HFFc6 (cell line): ENCODE measurements around the gene EARS2. TPM values are rescaled to one million over a fixed set of nuclear protein-coding genes. Genes with fewer than 3 reads are reported as not detected.
A peak's percentile ranks its signal among the peaks of the same experiment; 100 is the strongest.
"Not testable (repeated sequence)": the region's sequence is repeated elsewhere in the genome, so short reads cannot be mapped to it uniquely, and the experiment has no call there.

ENCODE experiments used
- DNase-seq: peaks from one replicate; pipeline ENCODE4 v3.0.0-alpha.2; 2018
- H3K27ac Mint-ChIP-seq: 2 replicates; pipeline ENCODE4 v1.8.0; 2020; ENCODE audit warnings: mild to moderate bottlenecking, mixed read lengths
- H3K27me3 Mint-ChIP-seq: 2 replicates; pipeline ENCODE4 v1.8.0; 2021; ENCODE audit warnings: mild to moderate bottlenecking, moderate library complexity, mixed read lengths; ENCODE audit not compliant: insufficient read depth
- H3K36me3 Mint-ChIP-seq: 2 replicates; pipeline ENCODE4 v1.8.0; 2021; ENCODE audit warnings: low read depth, mixed read lengths
- H3K4me1 Mint-ChIP-seq: 2 replicates; pipeline ENCODE4 v1.8.0; 2020; ENCODE audit warnings: low read depth, mixed read lengths
- H3K4me3 Mint-ChIP-seq: 2 replicates; pipeline ENCODE4 v1.8.0; 2020; ENCODE audit warnings: mild to moderate bottlenecking, moderate library complexity, mixed read lengths
- H3K9me3 Mint-ChIP-seq: 2 replicates; pipeline ENCODE4 v1.8.0; 2020; ENCODE audit warnings: mild to moderate bottlenecking, mixed read lengths
- total RNA-seq, 6 experiments: library from RNA; stranded (reverse); fragmentation: NEBNext Ultra II Directional; extraction: Animal tissue kit (Norgen Biotek cat#: 25700); gene quantifications; 2 replicates in 1 of 6; 3 replicates in 5 of 6; pipeline ENCODE4 v1.2.3, GENCODE V29; 2021
- TF ChIP-seq, protein P1 (sequence below): fragments of 200-600 bp; sonication (generic); IDR thresholded peaks from 2 replicates; pipeline ENCODE4 v1.5.0; 2021; ENCODE audit warnings: antibody characterized with exemption, mild to moderate bottlenecking

EARS2 gene
- total RNA-seq, 6 experiments from 2014 or later = 22.1 to 30.8 (median 27.0) TPM

DNA sequence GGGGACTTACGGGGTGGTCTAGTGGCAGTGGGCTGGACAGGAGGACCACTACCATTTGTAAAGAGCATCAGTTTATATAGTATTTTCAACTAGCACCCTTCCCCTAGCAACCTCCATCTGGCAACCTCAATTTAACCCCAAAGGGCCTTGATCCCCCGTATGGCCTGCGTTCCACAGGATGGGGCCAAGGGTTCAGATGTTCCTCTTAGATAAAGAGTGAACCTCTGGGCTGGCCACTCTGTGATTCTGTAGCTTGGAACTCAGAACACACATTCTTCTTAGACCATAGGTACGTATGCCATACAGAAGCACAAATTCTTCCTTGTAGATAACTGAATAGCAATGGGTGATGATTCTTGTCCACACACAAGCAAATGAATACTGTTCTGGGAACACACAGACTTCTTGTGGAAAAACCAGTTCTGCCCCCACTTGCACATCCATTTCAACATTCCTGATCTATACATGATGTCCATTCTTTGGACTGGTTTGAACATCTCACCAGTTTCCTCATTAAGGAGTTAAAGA lies 44.9 kb downstream of the EARS2 start:
- peaks cover 4% of the 10 kb centered on the region for H3K27me3 Mint-ChIP-seq
- peaks cover 21% of the 10 kb centered on the region for H3K4me1 Mint-ChIP-seq
- no peak overlapping the region for H3K4me3 Mint-ChIP-seq
- no peak overlapping the region for H3K27ac Mint-ChIP-seq
- TF ChIP-seq, protein P1, sequence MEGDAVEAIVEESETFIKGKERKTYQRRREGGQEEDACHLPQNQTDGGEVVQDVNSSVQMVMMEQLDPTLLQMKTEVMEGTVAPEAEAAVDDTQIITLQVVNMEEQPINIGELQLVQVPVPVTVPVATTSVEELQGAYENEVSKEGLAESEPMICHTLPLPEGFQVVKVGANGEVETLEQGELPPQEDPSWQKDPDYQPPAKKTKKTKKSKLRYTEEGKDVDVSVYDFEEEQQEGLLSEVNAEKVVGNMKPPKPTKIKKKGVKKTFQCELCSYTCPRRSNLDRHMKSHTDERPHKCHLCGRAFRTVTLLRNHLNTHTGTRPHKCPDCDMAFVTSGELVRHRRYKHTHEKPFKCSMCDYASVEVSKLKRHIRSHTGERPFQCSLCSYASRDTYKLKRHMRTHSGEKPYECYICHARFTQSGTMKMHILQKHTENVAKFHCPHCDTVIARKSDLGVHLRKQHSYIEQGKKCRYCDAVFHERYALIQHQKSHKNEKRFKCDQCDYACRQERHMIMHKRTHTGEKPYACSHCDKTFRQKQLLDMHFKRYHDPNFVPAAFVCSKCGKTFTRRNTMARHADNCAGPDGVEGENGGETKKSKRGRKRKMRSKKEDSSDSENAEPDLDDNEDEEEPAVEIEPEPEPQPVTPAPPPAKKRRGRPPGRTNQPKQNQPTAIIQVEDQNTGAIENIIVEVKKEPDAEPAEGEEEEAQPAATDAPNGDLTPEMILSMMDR = no peak
- peaks cover 8% of the 10 kb centered on the region for H3K36me3 Mint-ChIP-seq
- no peaks in the 10 kb centered on the region for H3K9me3 Mint-ChIP-seq
- DNase-seq = no peak

DNA sequence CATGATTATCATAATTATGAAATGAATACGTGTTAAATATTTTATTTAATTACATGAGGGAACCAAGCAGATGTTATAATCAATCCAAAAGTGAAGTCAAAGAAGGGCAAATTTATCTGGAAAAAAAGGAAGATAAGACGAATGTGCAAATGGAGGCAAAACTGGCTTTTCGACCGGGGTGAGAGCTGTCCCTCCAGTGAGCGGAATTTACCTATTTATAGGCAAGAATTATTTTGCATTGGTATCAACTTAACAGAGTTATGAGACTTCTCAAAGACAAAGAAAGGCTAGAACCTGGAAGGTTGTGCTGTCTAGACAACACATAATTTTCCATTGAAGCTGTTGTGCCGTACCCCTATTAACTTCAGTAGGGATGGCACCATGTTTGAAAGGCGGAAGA lies 45.4 kb downstream of the EARS2 start:
- Mint-ChIP-seq H3K27ac (no peak overlapping the region), H3K4me1 (peaks cover 26% of the 10 kb centered on the region), H3K9me3 (no peaks in the 10 kb centered on the region), H3K27me3 (peaks cover 4% of the 10 kb centered on the region), H3K4me3 (0 out of 2 replicates have a peak overlapping the region, but pooled peaks have one; percentile 49), H3K36me3 (peaks cover 8% of the 10 kb centered on the region)
- DNase-seq = no peak
- TF ChIP-seq, protein P1 = no peak

DNA sequence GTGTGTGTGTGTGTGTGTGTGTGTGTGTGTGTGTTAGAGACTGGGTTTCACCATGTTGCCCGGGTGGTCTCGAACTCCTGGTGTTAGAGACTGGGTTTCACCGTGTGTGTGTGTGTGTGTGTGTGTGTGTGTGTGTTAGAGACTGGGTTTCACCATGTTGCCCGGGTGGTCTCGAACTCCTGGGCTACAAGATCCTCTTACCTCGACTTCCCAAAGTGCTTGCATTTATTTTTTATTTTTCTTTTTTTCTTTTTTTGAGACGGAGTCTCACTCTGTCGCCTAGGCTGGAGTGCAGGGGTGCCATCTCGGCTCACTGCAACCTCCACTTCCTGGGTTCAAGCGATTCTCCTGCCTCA lies 46.3 kb downstream of the EARS2 start:
- peak overlapping the region; percentile 64 for H3K27ac Mint-ChIP-seq
- peak overlapping the region; percentile 88 for H3K4me3 Mint-ChIP-seq
- H3K27me3 Mint-ChIP-seq, H3K36me3 Mint-ChIP-seq, H3K9me3 Mint-ChIP-seq, DNase-seq: not testable (repeated sequence)
- H3K4me1 Mint-ChIP-seq = peaks cover 34% of the 10 kb centered on the region

DNA sequence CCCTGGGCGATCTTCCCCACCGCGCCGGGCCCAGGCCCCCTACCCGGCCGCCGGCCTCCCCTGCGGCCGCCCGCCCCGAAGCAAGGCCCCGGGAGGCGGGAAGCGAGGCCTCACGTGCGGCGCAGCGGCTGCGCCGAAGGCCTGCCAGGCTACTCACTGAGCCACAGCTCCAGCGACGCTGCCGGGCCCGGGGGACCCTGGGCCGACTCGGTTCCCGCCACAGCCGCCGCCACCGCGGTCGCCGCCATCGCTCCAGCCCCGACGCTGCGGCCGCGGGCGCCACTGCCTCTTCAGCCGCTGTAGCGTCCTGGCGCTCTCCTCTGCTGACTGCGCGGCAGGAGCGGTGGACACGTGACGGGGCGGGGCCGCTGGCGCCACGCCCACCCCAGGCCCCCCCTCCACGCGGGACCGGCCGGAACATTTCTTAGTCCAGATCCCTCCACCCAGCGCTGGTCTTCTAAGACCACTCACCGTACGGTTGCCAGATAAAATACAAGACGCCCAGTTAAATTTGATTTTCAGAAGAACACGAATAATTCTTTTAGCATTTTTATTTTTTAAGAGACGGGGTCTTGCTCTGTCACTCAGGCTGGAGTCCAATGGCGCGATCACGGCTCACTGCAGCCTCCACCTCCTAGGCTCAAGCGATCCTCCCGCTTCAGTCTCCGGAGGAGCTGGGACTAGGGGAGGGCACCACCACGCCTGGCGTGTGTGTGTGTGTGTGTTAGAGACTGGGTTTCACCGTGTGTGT lies 46.8 kb downstream of the EARS2 start, which contains the start of gene GGA2:
Gene GGA2, minus strand, starts transcription at position 331 of the 751 bp plus-strand sequence. Its CDS starts 83 bp downstream, at position 248.
- no peaks in the 10 kb centered on the region for H3K9me3 Mint-ChIP-seq

DNA sequence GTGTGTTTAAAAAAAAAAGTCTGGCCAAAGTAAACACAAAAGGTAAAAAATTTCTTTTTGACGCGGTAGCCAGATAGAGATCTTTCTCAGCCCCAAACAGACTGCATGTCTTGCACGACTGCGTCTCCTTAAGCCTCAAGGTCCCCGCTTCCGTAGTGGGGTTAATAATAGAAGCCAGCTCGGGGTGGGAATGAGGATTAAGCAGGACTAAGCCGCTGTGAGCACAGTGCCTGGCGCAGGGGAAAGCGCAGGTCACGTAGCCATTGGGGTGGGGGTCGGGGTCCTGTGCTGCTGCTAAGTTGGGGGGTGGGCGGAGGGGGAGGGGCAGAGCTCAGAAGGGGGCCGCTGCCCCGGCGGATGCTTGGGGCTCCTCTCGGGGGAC lies 47.4 kb downstream of the EARS2 start:
- Mint-ChIP-seq H3K36me3 (peaks cover 8% of the 10 kb centered on the region), H3K4me1 (peaks cover 45% of the 10 kb centered on the region), H3K4me3 (peak overlapping the region; percentile 93), H3K27ac (peak overlapping the region; percentile 18), H3K9me3 (no peaks in the 10 kb centered on the region), H3K27me3 (peaks cover 4% of the 10 kb centered on the region)
- DNase-seq = peak; percentile 18
- TF ChIP-seq, protein P1 = no peak

More for the DNA sequence above, 46.8 kb downstream of the EARS2 start, which contains the start of gene GGA2:
- peak; percentile 58 for DNase-seq
- Mint-ChIP-seq H3K4me1 (peaks cover 40% of the 10 kb centered on the region), H3K27ac (peak within 1 kb of the TSS; percentile 64), H3K36me3 (peaks cover 8% of the 10 kb centered on the region), H3K4me3 (peak within 1 kb of the TSS; percentile 93), H3K27me3 (peaks cover 4% of the 10 kb centered on the region)
- TF ChIP-seq, protein P1 = no peak

DNA sequence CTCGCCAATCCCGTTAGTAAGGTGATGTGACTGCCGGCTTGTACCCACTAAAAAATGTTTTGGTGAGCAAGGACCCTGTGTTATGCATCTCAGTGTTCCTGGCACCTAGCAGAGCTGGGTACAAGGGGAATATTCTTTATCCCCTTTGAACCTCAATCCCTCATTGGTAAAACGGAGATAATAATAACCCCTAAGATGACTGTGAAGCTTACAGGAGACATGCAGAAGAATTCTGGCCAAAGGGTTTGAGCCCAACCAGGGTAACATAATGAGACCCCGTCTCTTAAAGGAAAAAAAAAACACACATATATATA lies 47.8 kb downstream of the EARS2 start:
- peaks cover 49% of the 10 kb centered on the region for H3K4me1 Mint-ChIP-seq
- peaks cover 8% of the 10 kb centered on the region for H3K36me3 Mint-ChIP-seq
- no peaks in the 10 kb centered on the region for H3K9me3 Mint-ChIP-seq
- TF ChIP-seq, protein P1 = no peak
- peak overlapping the region; percentile 18 for H3K27ac Mint-ChIP-seq
- peaks cover 4% of the 10 kb centered on the region for H3K27me3 Mint-ChIP-seq
- no peak for DNase-seq
- H3K4me3 Mint-ChIP-seq = peak overlapping the region; percentile 93
